T-helper 17 cell (primary cell): ENCODE data around the gene CREB3L1. TPM values are rescaled to one million over a fixed set of nuclear protein-coding genes. Genes with fewer than 3 reads are reported as not detected.
"Not testable (repeated sequence)": the region's sequence is repeated elsewhere in the genome, so short reads cannot be mapped to it uniquely, and the experiment has no call there.

Source experiments
- ATAC-seq: fragments of 150-1000 bp; cut with Tn5 transposase; 2 replicates; pipeline ENCODE4 v1.10.0; 2021; ENCODE audit warnings: mild to moderate bottlenecking, moderate library complexity
- DNase-seq, 3 donors: peaks; one replicate each; pipeline versions ENCODE4 v3.0.0 to v3.0.0-alpha.2; 2020 to 2021
- H3K9me3 ChIP-seq: one replicate; pipeline ENCODE4 v1.7.0; 2013; ENCODE audit warnings: low read length, mild to moderate bottlenecking; ENCODE audit not compliant: control insufficient read depth, poor library complexity, severe bottlenecking
- H3K27ac Mint-ChIP-seq: one replicate; pipeline ENCODE4 v1.8.0; 2022; ENCODE audit warnings: mild to moderate bottlenecking, moderate library complexity, mixed read lengths
- H3K27me3 Mint-ChIP-seq: one replicate; pipeline ENCODE4 v1.8.0; 2022; ENCODE audit warnings: mixed read lengths
- H3K36me3 Mint-ChIP-seq: one replicate; pipeline ENCODE4 v1.8.0; 2022; ENCODE audit warnings: low read depth, mixed read lengths
- H3K4me1 Mint-ChIP-seq: one replicate; pipeline ENCODE4 v1.8.0; 2022; ENCODE audit warnings: mild to moderate bottlenecking, mixed read lengths
- H3K4me3 Mint-ChIP-seq: one replicate; pipeline ENCODE4 v1.8.0; 2022; ENCODE audit warnings: mild to moderate bottlenecking, moderate library complexity, mixed read lengths
- total RNA-seq, 4 donors: library from RNA in 2 of 4; stranded (reverse) in 2 of 4; gene quantifications; one replicate each; pipeline ENCODE4 v1.2.3 and lab custom pipeline; 2022 to 2026

CREB3L1 gene
- total RNA-seq, 2 donors from 2014 or later = not detected

GRCh38 chr11:46252373-46252914 is 25.0 kb upstream of the CREB3L1 start:
- peaks cover 6% of the 10 kb centered on the region for H3K4me1 Mint-ChIP-seq
- DNase-seq = no peak
- H3K9me3 ChIP-seq = no peaks in the 10 kb centered on the region
- H3K27ac Mint-ChIP-seq = no peak overlapping the region
- H3K36me3 Mint-ChIP-seq = peaks cover 6% of the 10 kb centered on the region
- no peak overlapping the region for H3K4me3 Mint-ChIP-seq
- H3K27me3 Mint-ChIP-seq = peaks cover 25% of the 10 kb centered on the region
- no peak for ATAC-seq

GRCh38 chr11:46253258-46254132 is 24.0 kb upstream of the CREB3L1 start:
- no peak for DNase-seq

GRCh38 chr11:46254133-46254491 is 23.4 kb upstream of the CREB3L1 start:
- no peak for DNase-seq
- no peaks in the 10 kb centered on the region for H3K9me3 ChIP-seq
- no peak for ATAC-seq
- no peak overlapping the region for H3K4me3 Mint-ChIP-seq
- H3K4me1 Mint-ChIP-seq = peaks cover 3% of the 10 kb centered on the region
- no peak overlapping the region for H3K27ac Mint-ChIP-seq
- H3K36me3 Mint-ChIP-seq = peaks cover 3% of the 10 kb centered on the region
- H3K27me3 Mint-ChIP-seq = peaks cover 23% of the 10 kb centered on the region

More at GRCh38 chr11:46253258-46254132, 24.0 kb upstream of the CREB3L1 start:
- H3K27me3 Mint-ChIP-seq = peaks cover 25% of the 10 kb centered on the region
- H3K4me1 Mint-ChIP-seq = peaks cover 6% of the 10 kb centered on the region
- H3K36me3 Mint-ChIP-seq = peaks cover 6% of the 10 kb centered on the region
- H3K27ac Mint-ChIP-seq = no peak overlapping the region
- no peaks in the 10 kb centered on the region for H3K9me3 ChIP-seq
- no peak overlapping the region for H3K4me3 Mint-ChIP-seq
- ATAC-seq = no peak

GRCh38 chr11:46256540-46257001 is 20.9 kb upstream of the CREB3L1 start:
- Mint-ChIP-seq H3K27ac (no peak overlapping the region), H3K27me3 (peaks cover 12% of the 10 kb centered on the region), H3K36me3 (no peaks in the 10 kb centered on the region), H3K4me1 (no peaks in the 10 kb centered on the region), H3K4me3 (no peak overlapping the region)
- H3K9me3 ChIP-seq = no peaks in the 10 kb centered on the region
- no peak for DNase-seq
- no peak for ATAC-seq

GRCh38 chr11:46259347-46259746 is 18.1 kb upstream of the CREB3L1 start:
- Mint-ChIP-seq H3K27me3 (peaks cover 16% of the 10 kb centered on the region), H3K27ac (peak overlapping the region; percentile 16)
- H3K36me3 Mint-ChIP-seq, H3K9me3 ChIP-seq, ATAC-seq, H3K4me1 Mint-ChIP-seq, H3K4me3 Mint-ChIP-seq, DNase-seq: not testable (repeated sequence)

- peaks cover 4% of the 10 kb centered on the region for H3K36me3 Mint-ChIP-seq
- no peak overlapping the region for H3K4me3 Mint-ChIP-seq
- no peak for ATAC-seq
Observed at GRCh38 chr11:46259971-46260560, 17.4 kb upstream of the CREB3L1 start.

GRCh38 chr11:46263120-46263519 is 14.3 kb upstream of the CREB3L1 start:
- no peak for DNase-seq
- no peak overlapping the region for H3K27ac Mint-ChIP-seq
- ATAC-seq = no peak
- H3K36me3 Mint-ChIP-seq = peaks cover 4% of the 10 kb centered on the region
- H3K4me3 Mint-ChIP-seq = no peak overlapping the region
- no peaks in the 10 kb centered on the region for H3K9me3 ChIP-seq
- H3K27me3 Mint-ChIP-seq = peaks cover 28% of the 10 kb centered on the region
- peaks cover 3% of the 10 kb centered on the region for H3K4me1 Mint-ChIP-seq

More at GRCh38 chr11:46259971-46260560, 17.4 kb upstream of the CREB3L1 start:
- Mint-ChIP-seq H3K27me3 (peaks cover 21% of the 10 kb centered on the region), H3K27ac (no peak overlapping the region), H3K4me1 (peaks cover 3% of the 10 kb centered on the region)
- DNase-seq = no peak
- no peaks in the 10 kb centered on the region for H3K9me3 ChIP-seq

- Mint-ChIP-seq H3K27ac (no peak overlapping the region), H3K27me3 (peaks cover 29% of the 10 kb centered on the region), H3K36me3 (peaks cover 4% of the 10 kb centered on the region), H3K4me1 (peaks cover 3% of the 10 kb centered on the region), H3K4me3 (no peak overlapping the region)
- no peak for ATAC-seq
- DNase-seq = no peak
- H3K9me3 ChIP-seq = no peaks in the 10 kb centered on the region
Observed at GRCh38 chr11:46264030-46264429, 13.4 kb upstream of the CREB3L1 start.

GRCh38 chr11:46264976-46265375 is 12.5 kb upstream of the CREB3L1 start:
- H3K9me3 ChIP-seq = no peaks in the 10 kb centered on the region
- Mint-ChIP-seq H3K36me3 (peaks cover 4% of the 10 kb centered on the region), H3K27me3 (peaks cover 29% of the 10 kb centered on the region), H3K4me3 (no peak overlapping the region), H3K27ac (no peak overlapping the region), H3K4me1 (peaks cover 3% of the 10 kb centered on the region)
- ATAC-seq (no peak), DNase-seq (no peak)

GRCh38 chr11:46265764-46266163 is 11.7 kb upstream of the CREB3L1 start:
- ATAC-seq = no peak
- Mint-ChIP-seq H3K4me3 (no peak overlapping the region), H3K27ac (no peak overlapping the region)

GRCh38 chr11:46267930-46268329 is 9.5 kb upstream of the CREB3L1 start:
- peaks cover 9% of the 10 kb centered on the region for H3K4me1 Mint-ChIP-seq

More at GRCh38 chr11:46265764-46266163, 11.7 kb upstream of the CREB3L1 start:
- DNase-seq = no peak
- Mint-ChIP-seq H3K4me1 (peaks cover 3% of the 10 kb centered on the region), H3K27me3 (peaks cover 29% of the 10 kb centered on the region), H3K36me3 (peaks cover 4% of the 10 kb centered on the region)
- no peaks in the 10 kb centered on the region for H3K9me3 ChIP-seq

GRCh38 chr11:46270684-46271083 is 6.8 kb upstream of the CREB3L1 start:
- H3K9me3 ChIP-seq = no peaks in the 10 kb centered on the region
- H3K4me1 Mint-ChIP-seq = peaks cover 9% of the 10 kb centered on the region
- peaks cover 12% of the 10 kb centered on the region for H3K27me3 Mint-ChIP-seq
- H3K27ac Mint-ChIP-seq = no peak overlapping the region
- H3K4me3 Mint-ChIP-seq = no peak overlapping the region
- no peaks in the 10 kb centered on the region for H3K36me3 Mint-ChIP-seq
- ATAC-seq = no peak
- DNase-seq = no peak

More at GRCh38 chr11:46267930-46268329, 9.5 kb upstream of the CREB3L1 start:
- DNase-seq (no peak), ATAC-seq (no peak)
- Mint-ChIP-seq H3K27me3 (peaks cover 24% of the 10 kb centered on the region), H3K36me3 (peaks cover 4% of the 10 kb centered on the region), H3K4me3 (no peak overlapping the region), H3K27ac (no peak overlapping the region)
- H3K9me3 ChIP-seq = no peaks in the 10 kb centered on the region

GRCh38 chr11:46271407-46271806 is 6.1 kb upstream of the CREB3L1 start:
- peaks cover 9% of the 10 kb centered on the region for H3K4me1 Mint-ChIP-seq
- H3K27ac Mint-ChIP-seq = no peak overlapping the region
- H3K4me3 Mint-ChIP-seq = no peak overlapping the region
- ATAC-seq (no peak), DNase-seq (no peak)
- peaks cover 15% of the 10 kb centered on the region for H3K27me3 Mint-ChIP-seq
- H3K36me3 Mint-ChIP-seq = no peaks in the 10 kb centered on the region
- no peaks in the 10 kb centered on the region for H3K9me3 ChIP-seq
